MV-4-11 (cell line): ENCODE measurements around the gene RHO.
"Not testable (repeated sequence)": the region's sequence is repeated elsewhere in the genome, so short reads cannot be mapped to it uniquely, and the experiment has no call there.

ENCODE experiments used
- DNase-seq: peaks from one replicate; lab custom pipeline; 2025; lab: John Stamatoyannopoulos, UW

Gene RHO

GRCh38 chr3:129499604-129500333, 28.7 kb upstream of the RHO start:
- not testable (repeated sequence) for DNase-seq

DNA sequence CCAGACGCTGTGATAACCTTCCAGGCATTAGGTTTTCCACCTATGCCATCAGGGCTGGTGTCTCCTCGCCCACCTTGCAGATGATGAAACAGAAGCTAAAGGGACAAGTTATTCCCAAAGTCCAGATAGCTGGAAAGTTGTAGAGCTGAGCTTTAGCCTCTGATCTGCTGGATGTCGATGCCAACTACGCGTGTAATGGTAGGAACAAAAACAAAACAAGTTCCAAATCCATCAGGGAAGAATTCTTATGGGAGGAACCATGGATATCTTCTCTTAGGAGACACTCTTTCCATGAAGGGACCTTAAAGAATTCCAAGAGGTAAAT, 28.1 kb upstream of the RHO start:
- DNase-seq, result no peak

DNA sequence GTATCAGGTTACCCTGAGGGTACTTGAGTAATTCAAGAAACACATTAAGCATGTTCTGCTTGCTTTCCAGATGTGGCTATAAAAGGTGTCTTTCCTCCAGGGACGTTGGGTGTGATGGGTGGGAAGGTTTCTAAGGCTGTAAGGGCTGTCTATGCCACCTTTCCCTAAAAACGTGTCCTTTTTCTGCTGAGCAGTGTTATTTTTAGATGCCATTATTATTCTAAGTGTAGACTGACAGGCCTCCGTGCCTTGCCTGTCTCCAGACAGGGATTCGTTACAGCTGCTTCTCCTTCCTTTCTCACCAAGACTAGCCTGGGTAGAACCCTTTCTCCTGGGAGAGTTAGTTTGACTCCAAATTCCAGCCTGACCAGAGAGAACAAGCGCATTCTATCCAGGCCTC, 26.8 kb upstream of the RHO start:
- no peak for DNase-seq

GRCh38 chr3:129502641-129503408, 25.6 kb upstream of the RHO start:
- no peak for DNase-seq

DNA sequence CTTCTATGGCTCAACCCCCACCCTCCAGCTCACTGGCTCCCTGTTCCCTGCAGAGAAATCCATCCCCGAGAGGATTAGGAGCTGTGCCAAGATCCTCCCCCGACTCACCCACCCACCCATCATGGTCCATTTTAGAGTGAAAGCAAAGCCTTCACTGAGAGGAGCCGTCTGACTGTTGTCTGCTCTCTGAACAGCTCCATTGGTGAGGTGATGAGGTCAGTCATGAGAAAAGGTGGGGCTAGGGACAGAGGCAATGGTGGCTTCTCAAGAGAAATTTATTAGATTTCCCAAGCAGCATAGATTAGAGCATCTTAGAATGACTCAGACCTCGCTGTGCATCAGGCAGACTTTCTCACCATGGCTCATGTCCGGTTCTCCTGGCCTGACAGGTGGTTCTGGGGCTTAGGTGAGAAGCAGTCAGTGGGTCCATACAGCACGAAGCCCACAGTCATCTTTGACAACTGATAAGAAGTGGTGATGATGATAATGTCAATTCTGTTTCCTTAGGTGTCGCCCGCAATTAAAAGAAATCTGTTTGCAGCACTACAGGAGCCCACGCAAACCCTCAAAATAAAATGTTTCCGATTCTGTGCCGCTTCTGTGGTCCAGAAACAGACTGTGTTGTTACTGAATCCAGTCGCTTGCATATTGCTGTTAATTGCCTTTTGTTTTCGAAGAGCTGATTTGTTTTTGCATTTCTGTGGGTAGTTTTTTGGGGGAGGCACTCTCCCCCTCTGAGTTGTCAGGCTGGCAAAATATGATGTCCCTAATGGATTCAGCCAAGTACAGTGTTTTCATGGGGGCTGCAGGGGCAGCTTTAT, 24.8 kb upstream of the RHO start:
- DNase-seq, result no peak

DNA sequence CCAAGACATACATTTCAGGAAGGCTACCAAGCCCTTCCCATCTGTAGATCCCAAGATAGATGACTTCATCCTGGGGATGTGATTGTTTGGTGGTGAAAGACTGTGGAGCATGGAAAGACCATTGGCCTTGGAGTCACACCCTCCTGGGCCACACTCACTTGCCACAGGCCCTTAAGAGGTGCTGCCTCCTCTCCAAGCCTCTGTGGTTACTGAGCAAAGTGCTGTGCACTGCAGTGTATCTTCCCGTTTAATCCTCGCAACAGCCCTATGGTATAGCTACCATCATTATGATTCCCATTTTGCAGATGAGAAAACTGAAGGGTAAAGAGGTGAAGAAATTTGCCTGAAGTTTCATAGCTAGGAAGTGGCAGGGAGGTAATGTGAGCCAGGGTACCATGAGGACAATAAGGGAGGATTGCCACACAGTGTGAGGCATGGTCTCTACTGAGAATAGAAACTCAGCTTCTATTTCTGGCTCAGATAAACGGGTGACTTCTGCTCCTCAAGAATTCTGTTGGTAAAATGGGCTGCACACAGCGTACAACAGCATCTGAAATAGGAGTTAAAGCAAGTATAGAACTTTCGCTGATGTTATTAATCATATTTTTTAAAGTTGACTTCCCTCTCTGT, 23.9 kb upstream of the RHO start:
- DNase-seq, result peak; percentile 80

DNA sequence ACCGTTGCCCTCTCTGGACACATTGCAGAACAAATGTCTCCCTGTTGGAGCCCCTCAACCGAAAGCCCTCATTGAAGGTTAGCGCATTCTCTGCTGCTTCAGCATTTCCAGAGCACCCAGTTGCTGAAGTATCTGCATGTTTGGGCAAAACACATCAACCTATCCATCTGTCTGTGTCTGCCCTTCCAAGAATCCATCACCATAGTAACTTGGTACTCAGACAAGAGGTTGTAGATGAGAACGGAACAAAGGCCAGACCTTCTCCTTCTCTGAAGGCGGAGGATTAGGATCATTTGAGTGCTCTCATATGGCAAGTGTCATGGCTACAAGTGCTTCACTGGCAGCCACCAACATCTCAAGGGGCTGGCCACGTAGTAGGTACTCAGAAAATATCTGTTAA, 23.1 kb upstream of the RHO start:
- DNase-seq, result no peak

DNA sequence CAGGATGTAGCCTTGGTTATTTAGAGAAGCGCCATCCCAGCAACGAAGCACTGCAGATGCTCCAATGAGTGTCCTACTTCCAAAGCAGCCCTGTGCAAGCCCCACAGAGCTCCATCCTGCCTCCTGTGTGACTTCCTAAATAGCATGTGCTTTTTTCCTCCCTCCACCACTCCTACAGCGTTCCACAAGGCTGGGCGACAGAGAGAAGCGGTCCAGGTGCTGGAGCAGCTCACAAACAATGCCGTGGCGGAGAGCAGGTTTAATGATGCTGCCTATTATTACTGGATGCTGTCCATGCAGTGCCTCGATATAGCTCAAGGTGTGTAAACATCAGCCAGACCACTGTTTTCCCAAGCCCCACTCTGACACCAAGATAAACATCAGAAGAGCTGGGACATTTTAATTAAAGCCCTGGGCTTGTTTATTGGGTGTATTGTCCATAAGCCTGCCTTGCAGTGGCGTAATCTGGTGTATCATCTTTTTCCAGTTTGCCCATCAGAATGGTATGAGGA, 22.2 kb upstream of the RHO start:
- no peak for DNase-seq

GRCh38 chr3:129507181-129507831, 21.1 kb upstream of the RHO start:
- DNase-seq, result no peak

DNA sequence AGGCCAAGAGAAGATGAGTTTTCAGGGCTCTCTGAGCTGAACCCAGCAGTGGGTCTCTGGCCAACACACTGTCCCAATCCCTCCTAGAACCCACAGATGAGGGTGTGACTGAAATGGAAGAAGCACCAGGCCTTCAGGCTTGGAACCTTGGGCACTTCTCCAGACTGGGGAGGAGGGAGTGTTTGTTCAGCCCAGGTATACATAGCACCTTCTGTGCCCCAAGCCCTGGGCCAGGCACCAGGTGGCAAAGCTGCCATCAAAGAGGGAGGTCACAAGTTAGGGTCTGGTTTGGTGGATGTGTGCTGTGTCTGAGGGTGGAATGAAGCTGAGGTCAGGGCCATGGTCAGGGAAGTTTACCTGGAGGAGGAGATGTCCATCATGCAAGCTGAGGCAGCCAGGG, 15.8 kb upstream of the RHO start:
- no peak for DNase-seq

DNA sequence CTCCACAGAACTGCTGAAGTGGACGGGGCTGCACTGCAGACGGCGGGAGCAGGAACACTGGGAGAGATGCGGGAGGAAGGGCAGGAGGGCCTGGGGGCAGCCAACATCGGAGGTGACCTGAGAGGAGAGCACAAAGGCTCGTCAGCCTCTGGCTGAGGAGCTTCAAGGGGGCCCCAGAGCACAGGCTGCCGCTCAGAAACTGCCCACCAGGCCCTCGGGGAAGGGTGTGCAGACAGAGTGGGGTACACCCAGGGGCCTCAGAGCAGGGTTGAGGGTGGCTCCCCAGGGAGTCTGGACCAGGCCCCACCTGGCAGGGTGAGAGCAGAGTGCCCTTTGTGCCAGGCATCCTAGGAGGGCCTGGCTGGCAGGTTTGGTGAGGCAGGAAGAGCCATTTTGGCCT, 14.7 kb upstream of the RHO start:
- no peak for DNase-seq

DNA sequence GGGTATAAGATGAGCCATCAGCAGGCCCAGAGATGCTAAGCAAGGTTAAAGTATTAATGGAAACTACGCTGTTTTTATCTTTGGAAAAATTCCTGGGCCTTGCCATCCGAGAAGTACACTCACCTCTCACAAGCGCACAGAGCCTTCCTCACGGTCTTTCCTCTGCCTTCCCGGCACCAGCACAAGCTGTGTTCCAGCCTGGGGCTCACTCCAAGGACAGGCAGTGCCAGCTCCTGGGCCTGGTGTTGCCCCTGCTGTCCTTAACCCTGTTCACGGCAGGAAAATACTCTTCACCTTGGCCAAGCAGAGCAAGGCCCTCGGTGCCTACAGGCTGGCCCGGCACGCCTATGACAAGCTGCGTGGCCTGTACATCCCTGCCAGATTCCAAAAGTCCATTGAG, 14.3 kb upstream of the RHO start:
- DNase-seq, result no peak

DNA sequence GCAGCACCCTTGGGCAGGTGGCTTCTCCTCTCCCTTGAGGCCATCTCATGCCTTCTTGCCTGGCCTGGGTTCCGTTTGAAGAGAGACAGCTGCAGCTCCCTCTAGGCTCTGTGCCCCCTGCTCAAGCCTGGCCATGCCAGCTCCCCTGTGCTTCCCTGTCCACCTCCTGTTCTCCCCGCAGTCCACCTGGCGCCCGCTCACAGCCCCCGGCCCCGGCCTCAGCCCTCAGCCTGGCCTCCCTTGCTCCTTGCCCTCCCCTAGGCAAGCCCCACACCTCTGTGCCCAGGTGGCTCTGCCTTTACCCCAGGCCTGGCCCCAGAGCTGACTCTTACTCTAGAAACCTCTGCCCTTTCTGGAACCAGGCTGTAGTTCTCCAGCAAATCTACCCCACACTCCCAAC, 13.9 kb upstream of the RHO start:
- no peak for DNase-seq

GRCh38 chr3:129515108-129515820, 13.2 kb upstream of the RHO start:
- not testable (repeated sequence) for DNase-seq

DNA sequence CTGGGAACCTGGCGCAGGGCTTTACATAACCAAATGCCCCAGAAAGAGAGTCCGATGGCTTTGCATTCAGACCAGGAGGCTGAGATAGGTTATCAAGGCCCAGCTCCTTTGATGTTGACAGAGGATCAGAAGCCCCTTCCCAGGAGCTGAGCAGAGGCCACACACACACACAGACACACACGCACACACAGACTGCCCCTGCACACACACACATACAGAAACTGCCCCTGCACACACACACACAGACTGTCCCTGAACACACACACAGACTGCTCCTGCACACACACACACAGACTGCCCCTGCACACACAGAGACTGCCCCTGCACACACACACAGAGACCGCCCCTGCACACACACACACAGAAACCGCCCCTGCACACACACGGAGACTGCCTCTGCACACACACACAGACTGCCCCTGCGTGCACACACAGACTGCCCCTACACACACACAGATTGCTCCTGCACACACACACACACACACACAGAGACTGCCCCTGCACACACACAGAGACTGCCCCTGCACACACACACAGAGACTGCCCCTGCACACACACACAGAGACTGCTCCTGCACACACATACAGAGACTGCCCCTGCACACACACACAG, 12.5 kb upstream of the RHO start:
- not testable (repeated sequence) for DNase-seq

DNA sequence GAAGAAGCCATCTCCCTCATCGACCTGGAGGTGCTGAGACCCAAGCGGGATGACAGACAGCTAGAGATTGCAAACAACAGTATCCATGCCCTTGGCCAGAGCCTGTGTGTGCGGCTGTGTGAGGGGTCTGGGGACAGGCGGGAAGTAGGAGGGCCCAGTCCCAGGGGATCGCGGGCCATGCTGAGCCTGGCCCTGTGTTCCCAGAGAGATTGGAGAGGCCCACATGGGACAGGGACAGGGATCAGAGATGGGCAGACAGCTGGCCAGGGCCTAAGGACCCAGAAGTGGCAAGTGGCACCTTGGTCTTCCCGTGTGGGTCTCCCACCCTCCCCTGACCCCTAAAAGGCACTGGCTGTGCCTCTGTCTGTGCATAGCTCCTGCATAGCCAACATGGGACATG, 10.9 kb upstream of the RHO start:
- DNase-seq, result no peak

- no peak for DNase-seq
These were observed 10.3 kb upstream of the RHO start for GRCh38 chr3:129518038-129518561.

DNA sequence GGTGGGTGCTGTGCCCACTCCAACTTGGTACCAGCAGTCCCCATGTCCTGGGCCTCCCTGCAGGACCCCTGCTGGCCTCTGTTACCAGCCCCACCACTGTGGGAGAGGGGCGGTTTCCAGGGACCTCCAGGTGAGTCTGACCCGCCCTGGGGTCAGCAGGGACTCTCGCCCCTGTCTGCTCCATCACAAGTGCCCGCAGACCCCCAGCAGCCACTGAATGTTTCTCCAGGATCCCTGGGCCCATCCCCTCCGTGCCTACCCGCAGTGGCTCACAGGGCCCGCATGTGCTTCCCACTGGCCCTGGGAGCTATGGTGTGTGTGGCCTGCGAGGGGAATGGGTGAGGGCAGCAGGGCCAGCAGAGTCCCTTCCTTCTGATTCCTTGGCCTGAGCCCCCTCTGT, 9.9 kb upstream of the RHO start:
- DNase-seq, result no peak

DNA sequence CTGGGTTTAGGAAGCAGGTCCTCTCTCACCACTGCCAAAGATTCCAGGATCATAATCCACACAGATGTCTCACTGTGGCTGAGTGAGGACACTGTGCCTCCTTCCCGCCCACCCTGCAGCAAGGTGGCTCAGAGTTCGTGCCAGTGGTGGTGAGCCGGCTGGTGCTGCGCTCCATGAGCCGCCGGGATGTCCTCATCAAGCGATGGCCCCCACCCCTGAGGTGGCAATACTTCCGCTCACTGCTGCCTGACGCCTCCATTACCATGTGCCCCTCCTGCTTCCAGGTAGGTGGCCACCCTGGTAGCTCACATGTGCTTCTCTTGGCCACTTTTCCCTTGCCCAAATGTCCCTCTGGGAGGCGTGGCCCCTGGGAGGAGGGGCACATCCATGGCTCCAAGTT, 9.0 kb upstream of the RHO start:
- no peak for DNase-seq
